Mesothelial cell of epicardium (in vitro differentiated cells): Measurements from ENCODE around the gene MOAP1. TPM values are rescaled to one million over a fixed set of nuclear protein-coding genes. Genes with fewer than 3 reads are reported as not detected.

Source experiments
- DNase-seq, 2 experiments: peaks; one replicate each; pipeline ENCODE4 v3.0.0; 2021; ENCODE audit warnings: low spot score in 2 of 2; ENCODE audit not compliant: unreplicated experiment in 2 of 2
- H3K27ac Mint-ChIP-seq: 2 replicates; pipeline ENCODE4 v1.8.0; 2021; ENCODE audit warnings: mixed read lengths
- H3K27me3 Mint-ChIP-seq: 2 replicates; pipeline ENCODE4 v1.8.0; 2021; ENCODE audit warnings: low read depth, mixed read lengths
- H3K36me3 Mint-ChIP-seq: 2 replicates; pipeline ENCODE4 v1.8.0; 2021; ENCODE audit warnings: mixed read lengths
- H3K4me1 Mint-ChIP-seq: 2 replicates; pipeline ENCODE4 v1.8.0; 2021; ENCODE audit warnings: mixed read lengths
- H3K4me3 Mint-ChIP-seq: 2 replicates; pipeline ENCODE4 v1.8.0; 2021; ENCODE audit warnings: mild to moderate bottlenecking, moderate library complexity, mixed read lengths
- H3K9me3 Mint-ChIP-seq: 2 replicates; pipeline ENCODE4 v1.8.0; 2021; ENCODE audit warnings: mixed read lengths
- CTCF ChIP-seq: fragments of 200-600 bp; sonication (generic); IDR thresholded peaks from one replicate; pipeline ENCODE4 v1.5.0; 2021; ENCODE audit warnings: antibody characterized with exemption; ENCODE audit not compliant: unreplicated experiment
- total RNA-seq: library from RNA; stranded (reverse); gene quantifications from 3 replicates; pipeline ENCODE4 v1.2.1, GENCODE V29; 2021

MOAP1 gene
- total RNA-seq, 1 donor from 2014 or later, result 26.6 TPM

DNA sequence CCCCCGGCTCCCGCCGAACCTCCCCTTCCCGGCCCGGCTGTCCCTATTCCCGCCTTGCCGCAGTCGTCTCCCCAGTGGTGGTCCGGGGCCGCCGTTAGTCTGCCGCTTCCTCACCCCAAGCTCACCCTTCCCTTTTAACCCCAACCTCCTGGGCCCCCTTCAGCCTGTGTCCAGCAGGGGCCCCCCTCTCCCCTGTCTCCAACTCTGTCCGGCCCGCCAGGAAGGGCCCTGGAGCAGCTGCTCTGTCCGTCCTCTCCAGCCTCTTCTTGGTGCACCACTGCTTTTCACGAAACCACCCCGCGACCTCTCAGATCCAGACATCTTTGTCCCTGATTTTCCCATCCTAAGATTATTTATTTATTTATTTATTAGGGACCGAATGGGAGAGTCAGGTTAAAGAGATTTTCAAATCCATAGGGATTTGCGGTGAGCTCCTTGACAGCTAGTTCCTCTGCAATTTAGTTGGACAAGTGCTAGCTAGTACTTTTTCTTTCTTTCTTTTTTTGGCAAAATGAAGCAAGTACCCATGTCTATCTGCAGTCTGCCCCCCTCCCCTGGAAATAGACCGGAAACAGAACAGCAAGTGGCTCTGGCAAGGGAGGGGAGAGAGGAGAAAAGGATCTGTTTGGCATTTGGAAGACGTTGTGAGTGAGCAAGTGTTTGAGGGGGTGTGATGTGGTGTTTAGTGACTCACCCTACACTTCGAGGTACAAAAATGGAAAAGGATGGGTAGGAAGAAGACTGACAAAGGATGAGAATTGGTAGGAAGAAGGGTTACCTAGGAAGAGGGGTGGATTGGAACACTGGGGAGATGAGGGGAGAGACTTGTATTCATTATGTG is 23.0 kb upstream of the MOAP1 start:
- Mint-ChIP-seq H3K27ac (peak overlapping the region; percentile 63), H3K9me3 (no peaks in the 10 kb centered on the region), H3K27me3 (no peaks in the 10 kb centered on the region), H3K4me1 (peaks cover 20% of the 10 kb centered on the region), H3K36me3 (peaks cover 6% of the 10 kb centered on the region), H3K4me3 (peak overlapping the region; percentile 98)
- TF ChIP-seq CTCF, result no peak
- DNase-seq, result no peak

DNA sequence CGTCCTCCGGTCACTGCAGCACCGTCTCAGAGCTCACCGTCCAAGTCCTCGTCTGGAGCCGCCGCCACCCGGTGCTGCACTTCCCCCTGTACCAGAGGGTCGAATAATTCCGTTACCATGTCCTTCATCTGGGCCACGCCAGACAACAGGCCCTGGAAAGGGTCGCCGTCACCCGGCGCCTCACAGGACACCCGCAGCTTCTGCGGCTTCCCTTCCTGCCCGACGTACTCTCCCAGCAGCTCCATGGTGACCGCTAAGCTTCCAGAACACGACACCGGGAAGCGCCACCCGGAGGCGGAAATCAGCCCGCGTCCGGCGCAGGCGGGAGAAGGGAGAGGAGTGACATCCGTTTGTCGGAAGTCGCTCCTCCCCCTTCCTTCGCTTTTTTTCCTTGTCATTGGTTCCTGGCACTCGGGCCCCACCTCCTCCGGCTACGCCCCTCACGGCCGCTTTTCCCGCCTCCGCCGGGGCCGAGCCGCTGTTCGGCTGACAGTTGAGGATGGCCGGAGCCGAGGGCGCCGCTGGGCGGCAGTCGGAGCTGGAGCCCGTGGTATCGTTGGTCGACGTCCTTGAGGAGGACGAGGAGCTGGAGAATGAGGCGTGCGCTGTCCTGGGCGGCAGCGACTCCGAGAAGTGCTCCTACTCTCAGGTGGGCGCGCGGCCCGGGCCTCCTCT is 22.2 kb upstream of the MOAP1 start, which contains the start of the genes GON7 and UBR7:
Gene GON7 (minus strand): TSS at position 273 of the 675 bp plus-strand sequence. CDS start 28 bp downstream, at position 245.
Gene UBR7 (plus strand): TSS at position 464 of the 675 bp plus-strand sequence. CDS start 36 bp downstream, at position 500.
- TF ChIP-seq CTCF, result peak; percentile 10
- H3K36me3 Mint-ChIP-seq, result peaks cover 2% of the 10 kb centered on the region

DNA sequence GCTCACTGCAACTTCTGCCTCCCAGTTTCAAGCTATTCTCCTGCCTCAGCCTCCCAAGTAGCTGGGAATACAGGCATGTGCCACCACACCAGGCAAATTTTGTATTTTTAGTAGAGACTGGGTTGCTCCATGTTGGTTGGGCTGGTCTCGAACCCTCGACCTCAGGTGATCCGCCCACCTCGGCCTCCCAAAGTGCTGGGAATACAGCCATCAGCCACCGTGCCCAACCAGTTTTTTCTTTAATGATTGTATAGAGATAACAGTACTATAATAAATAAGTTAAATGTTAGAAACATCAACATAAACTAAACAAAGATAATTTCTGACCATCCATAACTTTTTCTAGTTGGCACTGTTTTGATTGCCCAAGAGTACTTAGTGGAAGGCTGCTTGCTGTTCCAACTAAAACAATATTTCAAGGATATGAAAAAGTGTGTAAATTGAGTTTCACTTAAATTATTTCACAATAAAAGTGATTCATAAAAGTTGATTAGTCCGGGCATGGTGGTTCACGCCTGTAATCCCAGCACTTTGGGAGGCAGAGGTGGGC is 16.5 kb upstream of the MOAP1 start:
- no peak for TF ChIP-seq CTCF
- Mint-ChIP-seq H3K9me3 (no peaks in the 10 kb centered on the region), H3K4me3 (no peak overlapping the region), H3K36me3 (no peaks in the 10 kb centered on the region), H3K27me3 (no peaks in the 10 kb centered on the region), H3K4me1 (peaks cover 10% of the 10 kb centered on the region), H3K27ac (no peak overlapping the region)
- DNase-seq, result no peak

More for the DNA sequence above, 22.2 kb upstream of the MOAP1 start, which contains the start of the genes GON7 and UBR7:
- peak; percentile 89 to 94 for DNase-seq
- Mint-ChIP-seq H3K27me3 (no peaks in the 10 kb centered on the region), H3K4me3 (peak within 1 kb of the TSS; percentile 98), H3K9me3 (no peaks in the 10 kb centered on the region), H3K4me1 (peaks cover 20% of the 10 kb centered on the region), H3K27ac (peak within 1 kb of the TSS; percentile 99)

DNA sequence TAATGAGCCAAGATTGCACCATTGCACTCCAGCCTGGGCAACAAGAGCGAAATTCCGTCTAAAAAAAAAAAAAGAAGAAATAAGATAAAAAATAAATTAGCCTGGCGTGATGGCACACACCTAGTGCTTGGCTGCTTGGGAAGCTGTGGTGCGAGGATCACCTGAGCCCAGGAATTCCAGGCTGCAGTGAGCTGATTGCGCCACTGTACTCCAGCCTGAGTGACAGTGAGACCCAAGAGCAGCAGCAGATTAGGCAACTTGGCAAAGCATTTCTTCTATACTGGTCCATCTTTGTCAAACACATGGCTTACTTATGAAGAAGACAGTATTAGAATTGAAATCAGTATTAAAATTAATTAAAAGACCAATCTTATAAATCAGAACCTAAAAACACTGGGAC is 15.9 kb upstream of the MOAP1 start:
- H3K4me1 Mint-ChIP-seq, result peaks cover 4% of the 10 kb centered on the region
- H3K27me3 Mint-ChIP-seq, result no peaks in the 10 kb centered on the region
- H3K36me3 Mint-ChIP-seq, result no peaks in the 10 kb centered on the region
- TF ChIP-seq CTCF, result no peak
- no peaks in the 10 kb centered on the region for H3K9me3 Mint-ChIP-seq
- no peak overlapping the region for H3K27ac Mint-ChIP-seq
- H3K4me3 Mint-ChIP-seq, result no peak overlapping the region
- DNase-seq, result no peak

- no peak overlapping the region for H3K4me3 Mint-ChIP-seq
- no peaks in the 10 kb centered on the region for H3K36me3 Mint-ChIP-seq
- H3K4me1 Mint-ChIP-seq, result no peaks in the 10 kb centered on the region
- H3K9me3 Mint-ChIP-seq, result no peaks in the 10 kb centered on the region
- no peak overlapping the region for H3K27ac Mint-ChIP-seq
- no peaks in the 10 kb centered on the region for H3K27me3 Mint-ChIP-seq
- TF ChIP-seq CTCF, result no peak
- DNase-seq, result no peak
Measured at GRCh38 chr14:93199031-93199430, 14.3 kb upstream of the MOAP1 start.
